ENCODE measurements around the gene TBC1D1. TPM values are rescaled to one million over a fixed set of nuclear protein-coding genes. Genes with fewer than 3 reads are reported as not detected.

The TBC1D1 gene
- total RNA-seq, 1 experiment from 2014 or later, result 56.0 TPM

DNA sequence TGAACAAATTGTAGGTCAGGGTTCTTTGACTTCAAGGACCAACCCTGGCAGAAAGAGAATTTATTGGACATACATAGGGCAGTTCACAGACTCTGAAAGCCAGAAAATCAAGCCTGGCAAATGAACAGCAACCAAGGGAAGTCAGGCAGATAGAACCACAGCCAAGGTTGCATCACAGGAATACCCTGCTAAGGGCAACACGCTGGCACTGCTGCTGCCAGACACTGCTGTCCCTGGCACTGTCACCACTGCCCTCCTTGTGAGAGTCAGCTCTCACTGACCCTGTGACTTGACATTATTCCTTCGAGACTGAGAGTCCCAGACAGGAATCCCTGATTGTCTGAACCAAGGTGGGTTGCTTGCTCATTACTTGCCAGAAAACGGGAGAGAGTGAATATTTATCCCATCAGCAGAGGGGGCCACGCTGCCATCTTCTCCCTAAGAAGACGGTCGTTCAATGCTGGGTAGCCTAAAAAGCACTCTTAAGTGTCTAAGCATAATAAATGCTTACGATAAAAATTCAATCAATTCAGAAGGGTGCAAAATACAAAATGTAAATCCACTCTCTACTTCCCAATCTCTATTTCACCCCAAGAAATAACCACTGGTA lies 46.1 kb downstream of the TBC1D1 start:
- ChIA-PET CTCF (no interaction called here), POLR2A (no interaction called here)
- Histone ChIP-seq H3K4me1 (ENCODE audit: control insufficient read depth, insufficient read depth, low read length) (no peaks in the 10 kb centered on the region), H3K36me3 (ENCODE audit: control insufficient read depth, insufficient read depth, low read length) (no peaks in the 10 kb centered on the region), H3K27ac (ENCODE audit: low read length) (no peak overlapping the region), H3K9me3 (ENCODE audit: control insufficient read depth, insufficient read depth, low read depth, low read length) (no peaks in the 10 kb centered on the region), H3K27me3 (ENCODE audit: control insufficient read depth, insufficient read depth, low read length) (no peaks in the 10 kb centered on the region), H3K4me3 (ENCODE audit: low read depth in 2 of 2, low read length in 2 of 2) (no peak overlapping the region)
- ATAC-seq, result no peak
- TF ChIP-seq, protein P1, sequence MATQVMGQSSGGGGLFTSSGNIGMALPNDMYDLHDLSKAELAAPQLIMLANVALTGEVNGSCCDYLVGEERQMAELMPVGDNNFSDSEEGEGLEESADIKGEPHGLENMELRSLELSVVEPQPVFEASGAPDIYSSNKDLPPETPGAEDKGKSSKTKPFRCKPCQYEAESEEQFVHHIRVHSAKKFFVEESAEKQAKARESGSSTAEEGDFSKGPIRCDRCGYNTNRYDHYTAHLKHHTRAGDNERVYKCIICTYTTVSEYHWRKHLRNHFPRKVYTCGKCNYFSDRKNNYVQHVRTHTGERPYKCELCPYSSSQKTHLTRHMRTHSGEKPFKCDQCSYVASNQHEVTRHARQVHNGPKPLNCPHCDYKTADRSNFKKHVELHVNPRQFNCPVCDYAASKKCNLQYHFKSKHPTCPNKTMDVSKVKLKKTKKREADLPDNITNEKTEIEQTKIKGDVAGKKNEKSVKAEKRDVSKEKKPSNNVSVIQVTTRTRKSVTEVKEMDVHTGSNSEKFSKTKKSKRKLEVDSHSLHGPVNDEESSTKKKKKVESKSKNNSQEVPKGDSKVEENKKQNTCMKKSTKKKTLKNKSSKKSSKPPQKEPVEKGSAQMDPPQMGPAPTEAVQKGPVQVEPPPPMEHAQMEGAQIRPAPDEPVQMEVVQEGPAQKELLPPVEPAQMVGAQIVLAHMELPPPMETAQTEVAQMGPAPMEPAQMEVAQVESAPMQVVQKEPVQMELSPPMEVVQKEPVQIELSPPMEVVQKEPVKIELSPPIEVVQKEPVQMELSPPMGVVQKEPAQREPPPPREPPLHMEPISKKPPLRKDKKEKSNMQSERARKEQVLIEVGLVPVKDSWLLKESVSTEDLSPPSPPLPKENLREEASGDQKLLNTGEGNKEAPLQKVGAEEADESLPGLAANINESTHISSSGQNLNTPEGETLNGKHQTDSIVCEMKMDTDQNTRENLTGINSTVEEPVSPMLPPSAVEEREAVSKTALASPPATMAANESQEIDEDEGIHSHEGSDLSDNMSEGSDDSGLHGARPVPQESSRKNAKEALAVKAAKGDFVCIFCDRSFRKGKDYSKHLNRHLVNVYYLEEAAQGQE (IDR thresholded peaks at IDR 0.05; ENCODE audit: insufficient read depth in 1 of 2, low read depth in 2 of 2, low read length in 1 of 2), result no peak
- no peak for TF ChIP-seq POLR2AphosphoS5 (IDR thresholded peaks at IDR 0.05; ENCODE audit: low read depth, low read length)
- no peak for TF ChIP-seq SIN3A (IDR thresholded peaks at IDR 0.05; ENCODE audit: borderline replicate concordance, insufficient read depth, low read depth, low read length)
- TF ChIP-seq TCF7L2 (IDR thresholded peaks at IDR 0.05; ENCODE audit: low read depth, low read length), result no peak
- TF ChIP-seq, protein P2, sequence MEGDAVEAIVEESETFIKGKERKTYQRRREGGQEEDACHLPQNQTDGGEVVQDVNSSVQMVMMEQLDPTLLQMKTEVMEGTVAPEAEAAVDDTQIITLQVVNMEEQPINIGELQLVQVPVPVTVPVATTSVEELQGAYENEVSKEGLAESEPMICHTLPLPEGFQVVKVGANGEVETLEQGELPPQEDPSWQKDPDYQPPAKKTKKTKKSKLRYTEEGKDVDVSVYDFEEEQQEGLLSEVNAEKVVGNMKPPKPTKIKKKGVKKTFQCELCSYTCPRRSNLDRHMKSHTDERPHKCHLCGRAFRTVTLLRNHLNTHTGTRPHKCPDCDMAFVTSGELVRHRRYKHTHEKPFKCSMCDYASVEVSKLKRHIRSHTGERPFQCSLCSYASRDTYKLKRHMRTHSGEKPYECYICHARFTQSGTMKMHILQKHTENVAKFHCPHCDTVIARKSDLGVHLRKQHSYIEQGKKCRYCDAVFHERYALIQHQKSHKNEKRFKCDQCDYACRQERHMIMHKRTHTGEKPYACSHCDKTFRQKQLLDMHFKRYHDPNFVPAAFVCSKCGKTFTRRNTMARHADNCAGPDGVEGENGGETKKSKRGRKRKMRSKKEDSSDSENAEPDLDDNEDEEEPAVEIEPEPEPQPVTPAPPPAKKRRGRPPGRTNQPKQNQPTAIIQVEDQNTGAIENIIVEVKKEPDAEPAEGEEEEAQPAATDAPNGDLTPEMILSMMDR (IDR thresholded peaks at IDR 0.05), result no peak
- intact Hi-C loops (cut with micrococcal nuclease; ENCODE audit: unreplicated experiment), result no loop called here
- no TSS peak for BruUV-seq (replicated peaks)
- in situ Hi-C loops (cut with HindIII; ENCODE audit: low pct_unique_long_range_greater_than_20kb, low sequenced_read_pairs), result no loop called here
- no peak for DNase-seq (ENCODE audit: low read depth, low spot score)

GRCh38 chr4:37938208-37938607 lies 47.3 kb downstream of the TBC1D1 start:
- ChIA-PET CTCF (no interaction called here), POLR2A (no interaction called here)
- intact Hi-C loops (cut with micrococcal nuclease; ENCODE audit: unreplicated experiment), result no loop called here
- Histone ChIP-seq H3K4me1 (ENCODE audit: control insufficient read depth, insufficient read depth, low read length) (no peaks in the 10 kb centered on the region), H3K4me3 (ENCODE audit: low read depth in 2 of 2, low read length in 2 of 2) (no peak overlapping the region), H3K27ac (ENCODE audit: low read length) (no peak overlapping the region), H3K27me3 (ENCODE audit: control insufficient read depth, insufficient read depth, low read length) (no peaks in the 10 kb centered on the region), H3K36me3 (ENCODE audit: control insufficient read depth, insufficient read depth, low read length) (no peaks in the 10 kb centered on the region), H3K9me3 (ENCODE audit: control insufficient read depth, insufficient read depth, low read depth, low read length) (no peaks in the 10 kb centered on the region)
- no peak for TF ChIP-seq SIN3A (IDR thresholded peaks at IDR 0.05; ENCODE audit: borderline replicate concordance, insufficient read depth, low read depth, low read length)
- TF ChIP-seq, protein P1 (IDR thresholded peaks at IDR 0.05; ENCODE audit: insufficient read depth in 1 of 2, low read depth in 2 of 2, low read length in 1 of 2), result no peak
- TF ChIP-seq POLR2AphosphoS5 (IDR thresholded peaks at IDR 0.05; ENCODE audit: low read depth, low read length), result no peak
- no peak for TF ChIP-seq TCF7L2 (IDR thresholded peaks at IDR 0.05; ENCODE audit: low read depth, low read length)
- TF ChIP-seq, protein P2 (IDR thresholded peaks at IDR 0.05), result no peak
- BruUV-seq (replicated peaks), result no TSS peak
- ATAC-seq, result no peak
- in situ Hi-C loops (cut with HindIII; ENCODE audit: low pct_unique_long_range_greater_than_20kb, low sequenced_read_pairs), result no loop called here
- no peak for DNase-seq (ENCODE audit: low read depth, low spot score)
